Measurements from ENCODE around the gene PSAPL1.
A peak's percentile ranks its signal among the peaks of the same experiment; 100 is the strongest.

Gene PSAPL1

DNA sequence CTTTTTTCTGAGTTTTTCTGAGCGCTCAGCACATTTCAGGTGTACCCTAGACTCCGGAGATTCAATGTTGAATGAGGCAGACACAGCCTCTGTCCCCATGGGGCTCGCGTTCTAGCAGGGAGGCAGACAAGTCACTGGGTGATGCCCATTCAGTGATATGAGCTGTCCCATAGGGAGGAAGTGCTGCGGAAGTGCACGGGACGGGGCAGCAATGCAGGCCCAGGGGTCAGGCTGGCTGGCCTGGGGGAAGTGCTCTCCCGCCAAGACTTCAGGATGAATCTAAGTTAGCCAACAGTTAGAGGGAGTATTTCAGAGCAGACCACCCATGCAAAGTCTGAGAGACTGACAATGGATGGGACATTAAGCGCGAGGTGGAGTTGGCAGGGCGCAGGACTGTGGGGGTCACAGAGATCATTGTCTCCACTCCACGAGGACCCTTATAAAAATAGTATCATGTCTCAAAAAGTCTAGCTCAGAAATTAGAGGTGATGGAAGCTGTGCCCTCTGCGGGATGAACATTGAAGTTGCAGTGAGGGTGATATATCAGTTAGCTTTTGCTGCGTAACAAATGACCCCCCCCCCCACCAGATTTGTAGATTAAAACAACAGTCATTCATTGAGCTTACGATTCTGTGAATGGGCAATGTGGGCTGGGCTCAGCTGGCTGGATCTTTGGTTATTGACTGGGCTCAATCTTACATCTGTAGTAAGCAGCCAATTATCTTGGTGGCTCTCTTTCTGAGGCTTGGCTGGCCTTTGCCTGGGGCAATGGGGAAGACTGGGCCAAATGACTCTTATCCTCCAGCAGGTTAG is 16.4 kb downstream of the PSAPL1 start:
- DNase-seq = no peak

DNA sequence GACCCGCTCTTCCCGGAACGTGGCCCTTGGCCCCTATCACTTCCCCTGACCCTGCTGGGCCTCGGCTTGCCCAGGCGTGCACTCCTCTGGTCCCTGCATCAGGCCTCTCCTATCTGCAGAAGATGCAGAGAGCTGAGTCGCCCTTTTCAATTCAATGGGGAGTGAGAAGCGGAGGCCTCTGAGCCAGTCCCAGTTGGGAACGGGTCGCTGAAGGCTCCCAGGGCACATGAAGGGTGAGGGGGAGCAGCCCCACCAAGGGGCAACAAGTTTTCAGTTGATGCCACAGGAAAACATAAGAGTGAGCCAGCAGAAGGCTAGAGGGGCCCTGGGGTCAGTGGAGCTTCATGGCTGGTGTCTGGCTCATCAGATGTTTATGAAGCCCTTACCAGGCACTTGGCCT is 17.1 kb downstream of the PSAPL1 start:
- no peak for DNase-seq

- DNase-seq = no peak
These were observed 17.8 kb downstream of the PSAPL1 start for GRCh38 chr4:7416745-7417432.

- DNase-seq = no peak
These were observed 18.6 kb downstream of the PSAPL1 start for GRCh38 chr4:7415927-7416686.

DNA sequence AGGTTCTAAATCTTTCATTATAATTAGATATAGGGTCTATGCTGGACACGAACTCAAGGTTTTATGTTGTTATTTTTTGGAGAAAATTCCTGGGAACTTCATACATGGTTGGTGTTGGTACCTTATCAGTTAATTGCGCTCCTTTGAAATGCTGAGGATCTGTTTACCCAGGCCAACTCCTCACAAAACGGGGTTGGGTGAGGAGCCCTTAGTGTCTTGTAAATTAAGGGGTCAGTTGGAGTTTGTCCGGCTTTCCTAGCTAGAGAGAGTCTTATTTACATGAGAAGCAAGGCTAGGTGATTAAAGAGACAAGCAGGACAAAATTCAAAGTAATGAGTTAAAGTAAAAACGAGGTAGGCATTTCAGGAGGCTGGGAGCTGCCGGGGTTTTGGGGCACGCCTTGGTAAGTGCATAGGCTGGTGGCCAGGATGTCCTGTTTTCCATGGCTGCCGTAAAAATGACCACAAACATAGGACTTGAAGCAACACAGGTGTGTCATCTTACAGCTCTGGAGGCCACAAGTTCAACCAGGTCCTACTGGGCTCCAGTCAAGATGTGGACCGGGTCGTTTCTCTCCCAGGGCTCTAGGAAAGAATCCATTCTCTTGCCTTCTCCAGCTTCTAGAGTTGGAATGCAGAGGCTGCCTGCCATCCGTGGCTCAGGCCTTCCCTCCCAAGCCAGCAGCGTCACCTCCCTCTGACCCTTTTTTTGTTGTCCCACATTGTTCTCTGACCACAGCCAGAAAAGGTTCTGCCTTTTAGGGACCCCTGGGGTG is 19.8 kb downstream of the PSAPL1 start:
- DNase-seq = no peak

DNA sequence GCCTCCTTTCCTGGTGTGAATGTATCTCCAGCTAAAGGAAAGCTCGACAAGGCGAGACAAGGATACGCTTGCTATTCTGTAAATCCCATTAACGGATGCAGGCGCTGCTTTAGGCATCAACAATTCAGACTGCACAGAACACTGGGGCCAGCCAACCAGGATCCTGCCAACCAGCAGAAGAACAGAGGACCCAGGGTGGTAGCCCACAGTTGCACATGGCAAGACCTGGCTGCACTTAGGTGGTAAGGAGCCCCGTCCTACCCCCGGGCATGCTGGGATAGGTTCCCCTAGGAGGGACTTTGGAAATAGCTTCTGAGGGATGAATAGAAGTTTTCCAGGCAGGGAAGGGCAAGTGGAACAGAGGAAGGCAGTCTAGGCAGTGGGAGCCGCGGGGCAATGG is 20.7 kb downstream of the PSAPL1 start:
- DNase-seq = no peak

- DNase-seq = no peak
These were observed 22.2 kb downstream of the PSAPL1 start for GRCh38 chr4:7412554-7412912.

DNA sequence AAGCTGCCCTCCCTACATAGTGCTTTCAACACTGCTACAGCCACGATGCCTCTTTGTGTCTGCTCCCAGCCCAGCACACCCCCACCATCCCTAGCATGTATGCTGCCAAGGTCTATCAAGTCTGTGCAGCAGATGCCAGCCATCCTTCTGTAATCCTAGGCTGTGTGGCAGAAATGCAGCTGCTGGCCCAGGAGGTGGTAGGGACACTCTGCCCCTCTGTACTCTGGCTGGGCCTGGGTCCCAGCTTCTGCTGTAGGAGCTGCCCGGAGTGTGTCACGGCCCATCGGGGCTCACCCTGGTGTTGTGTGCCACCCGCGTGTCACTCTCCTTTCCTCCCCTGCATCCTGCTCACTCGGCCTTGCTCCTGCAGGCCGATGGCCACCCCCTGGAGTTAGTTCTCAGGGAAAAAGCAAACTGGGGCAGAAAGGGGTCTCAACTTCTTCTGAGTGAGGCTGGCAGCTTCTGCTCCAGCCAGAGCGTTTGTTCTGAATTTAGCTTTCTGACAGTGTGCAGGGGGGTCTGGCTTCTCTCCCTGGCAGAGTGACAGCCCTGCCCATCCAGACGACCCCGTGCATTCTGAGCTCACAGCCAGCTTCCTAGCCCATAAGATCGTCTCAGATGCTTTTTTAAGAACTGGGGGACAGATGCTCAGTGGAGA is 22.7 kb downstream of the PSAPL1 start:
- no peak for DNase-seq

GRCh38 chr4:7411491-7411890 is 23.2 kb downstream of the PSAPL1 start:
- no peak for DNase-seq

DNA sequence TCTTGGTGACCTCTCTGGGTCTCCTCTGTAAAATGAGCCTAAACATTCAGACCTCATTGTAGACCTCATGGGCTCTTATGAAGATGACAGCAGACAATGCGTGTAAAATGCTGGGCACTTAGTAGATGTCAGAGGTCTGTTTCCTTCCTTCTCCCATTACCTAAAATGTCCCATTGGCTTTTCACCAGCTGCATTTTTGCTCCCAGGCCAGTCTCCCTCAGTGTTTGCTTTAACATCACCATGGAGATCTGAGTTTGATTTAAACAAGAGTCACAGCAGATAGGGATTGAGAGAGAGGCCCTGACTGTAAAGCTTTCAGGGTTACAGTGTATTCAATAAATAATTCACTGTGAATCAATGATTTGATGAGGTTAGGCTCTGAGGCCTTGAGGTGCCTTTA is 24.3 kb downstream of the PSAPL1 start:
- no peak for DNase-seq

DNA sequence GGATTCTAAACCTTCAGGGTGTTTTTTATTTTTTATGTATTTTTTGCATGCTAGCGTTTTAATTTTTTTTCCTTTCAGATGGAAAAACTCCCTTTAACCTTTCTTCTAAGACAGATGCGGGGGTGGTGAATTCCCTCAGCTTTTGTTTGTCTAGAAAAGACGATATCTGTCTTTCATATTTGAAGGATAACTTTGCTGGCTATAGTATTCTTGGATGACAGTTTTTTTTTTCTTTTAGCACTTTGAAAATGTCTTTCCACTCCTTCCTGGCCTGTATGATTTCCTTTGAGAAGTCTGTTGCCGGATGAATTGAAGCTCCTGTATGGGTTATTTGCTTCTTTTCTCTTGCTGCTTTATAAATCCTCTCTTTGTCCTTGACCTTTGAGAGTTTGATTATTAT is 26.6 kb downstream of the PSAPL1 start:
- DNase-seq = no peak

DNA sequence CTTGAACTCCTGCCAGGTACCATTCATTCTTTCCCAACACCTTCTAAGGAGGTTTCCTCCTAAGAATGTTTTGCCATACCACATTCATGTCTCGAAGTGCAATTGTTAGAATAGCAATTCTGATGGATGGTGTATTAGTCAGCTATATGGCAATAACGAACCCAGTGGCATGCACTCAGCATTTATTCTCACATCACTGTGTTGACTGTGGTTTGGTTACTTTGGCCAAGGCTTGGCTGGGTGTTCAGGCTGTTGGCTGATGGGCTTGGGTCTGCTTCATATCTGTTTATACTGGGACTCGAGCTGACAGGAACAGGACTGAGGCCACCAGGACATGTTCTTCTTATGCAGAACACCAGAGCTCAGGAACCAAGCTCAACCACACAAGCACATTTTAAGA is 31.7 kb downstream of the PSAPL1 start:
- DNase-seq = no peak

DNA sequence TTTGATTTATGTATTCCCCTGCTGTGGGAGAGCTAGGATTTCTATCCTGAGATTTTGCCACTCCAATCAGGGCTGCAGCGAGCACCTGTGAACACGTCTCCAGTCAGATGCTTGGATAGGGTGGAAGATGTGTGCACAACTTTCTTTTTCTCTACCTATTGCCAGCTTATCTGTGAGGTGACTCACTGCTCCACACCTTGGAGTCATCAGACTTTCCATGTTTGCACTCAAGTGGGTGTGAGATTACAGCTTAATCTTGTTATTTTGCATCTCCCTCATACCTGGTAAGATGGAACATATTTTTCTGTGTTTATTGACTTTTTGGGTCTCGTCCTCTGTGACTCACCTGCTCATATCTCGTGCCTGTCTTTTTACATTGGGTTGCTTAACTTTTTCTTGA is 32.2 kb downstream of the PSAPL1 start:
- DNase-seq = no peak

GRCh38 chr4:7400671-7401298 is 33.9 kb downstream of the PSAPL1 start:
- no peak for DNase-seq

- no peak for DNase-seq
These were observed 35.1 kb downstream of the PSAPL1 start for GRCh38 chr4:7399440-7400234.

DNA sequence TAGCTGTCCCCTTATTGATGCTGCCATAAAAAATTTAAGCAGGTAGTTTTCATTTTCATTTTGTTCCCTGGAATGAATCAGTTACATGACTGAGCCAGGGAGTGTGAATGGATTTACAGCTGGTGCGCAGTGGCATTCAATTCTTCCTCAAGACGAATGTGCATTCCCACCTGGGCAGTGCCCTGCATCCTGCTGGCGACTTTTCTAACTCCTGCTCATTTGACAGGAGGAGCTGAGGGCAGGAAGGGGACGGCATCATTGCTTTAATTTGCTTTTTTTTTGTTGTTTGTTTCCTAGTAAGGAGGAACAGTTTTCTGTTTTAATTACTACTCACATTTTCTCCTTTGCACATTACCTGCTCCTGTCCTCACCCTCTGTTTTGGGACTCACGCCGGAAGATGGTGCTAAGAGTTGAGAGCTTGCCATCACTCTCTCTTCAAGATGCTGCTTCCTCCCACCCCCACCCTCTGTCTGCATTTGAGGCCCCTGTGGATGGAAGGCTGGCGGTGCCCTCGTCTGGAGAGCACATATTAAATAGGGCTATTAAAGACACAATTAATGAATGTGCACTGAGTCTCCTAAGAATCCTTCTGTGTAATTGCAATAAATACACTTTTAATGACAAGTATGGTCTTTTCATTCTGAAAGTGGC is 35.8 kb downstream of the PSAPL1 start:
- DNase-seq = no peak

- peak in 3 of 4 experiments; percentile 26 to 34 (median 27) for DNase-seq
These were observed 36.7 kb downstream of the PSAPL1 start for GRCh38 chr4:7398104-7398423.

DNA sequence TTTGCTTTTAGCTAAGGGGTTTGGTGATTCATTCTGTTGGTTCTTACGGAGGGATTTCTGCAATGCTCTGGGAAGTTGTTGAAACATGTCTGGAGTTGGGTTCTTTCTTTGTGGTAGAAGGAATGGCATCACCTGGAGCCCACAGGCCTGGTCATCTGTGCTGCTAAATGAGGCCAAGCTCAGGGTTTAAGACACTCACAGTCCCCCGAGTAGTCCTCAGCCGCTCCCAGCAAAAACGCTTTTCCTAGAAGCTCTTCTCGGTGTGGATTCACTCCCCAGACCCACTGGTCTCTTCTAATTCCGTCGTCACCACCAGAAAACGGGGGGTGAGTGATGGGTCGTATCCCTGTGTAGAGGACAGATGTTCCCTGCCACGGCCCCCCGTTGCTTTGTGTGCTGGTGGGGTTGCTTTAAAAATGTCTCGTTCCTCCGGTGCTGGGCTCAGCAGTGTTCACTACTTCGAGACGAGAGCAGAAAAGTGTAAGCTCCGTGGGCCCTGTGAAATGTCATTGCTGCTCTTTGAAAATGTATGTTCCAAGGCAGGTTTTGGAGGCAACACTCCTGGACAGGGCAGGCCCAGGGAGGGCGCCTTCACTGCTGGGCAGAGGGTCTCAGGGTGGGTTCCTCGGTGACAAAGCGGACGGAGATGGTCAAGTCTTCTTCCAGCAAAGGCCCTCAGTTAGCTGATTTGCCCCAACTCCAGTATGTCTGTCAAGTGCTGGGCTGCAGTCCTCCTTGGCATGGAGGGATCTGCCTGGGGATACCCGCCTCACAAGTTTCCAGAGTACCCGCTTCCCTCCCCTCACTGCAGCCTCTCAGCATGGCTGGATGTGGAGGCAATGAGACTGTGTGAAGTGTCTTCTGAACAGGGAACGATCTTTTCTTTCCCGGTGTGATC is 37.3 kb downstream of the PSAPL1 start:
- DNase-seq = no peak

DNA sequence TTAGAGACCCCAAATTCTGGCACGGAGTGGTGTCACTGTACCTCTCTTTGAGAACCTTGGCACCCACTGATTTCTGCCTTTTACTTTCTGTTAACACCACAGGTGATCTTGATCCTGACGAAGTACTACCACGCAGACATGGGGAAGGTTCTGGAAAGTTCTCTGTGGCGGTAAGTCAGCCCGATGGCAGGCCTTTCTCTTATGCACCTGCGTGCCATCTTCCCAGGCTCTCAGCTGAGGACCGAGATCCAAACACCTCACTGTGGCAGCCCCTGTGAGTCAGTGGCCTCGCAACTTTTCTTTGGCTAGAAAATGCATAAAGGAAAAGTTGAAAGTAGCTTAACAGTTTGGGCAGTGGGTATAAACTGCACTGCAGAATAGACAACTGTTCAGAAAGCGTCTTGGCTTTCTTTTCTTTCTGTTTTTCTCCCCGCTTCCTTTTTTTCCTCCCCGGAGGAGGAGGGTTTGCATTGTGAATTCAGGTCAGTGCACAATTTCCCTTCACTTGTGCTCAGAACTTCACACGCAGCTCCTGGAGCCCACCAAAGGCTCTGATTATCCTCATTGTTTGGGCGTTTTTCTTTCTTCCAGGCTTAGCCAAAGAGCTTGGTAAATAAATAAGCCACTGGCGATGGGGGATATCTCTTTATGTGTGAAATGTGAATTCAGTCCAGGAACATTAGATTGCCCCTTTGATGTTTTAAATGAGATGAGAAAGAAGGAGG is 38.4 kb downstream of the PSAPL1 start:
- DNase-seq = no peak

Data from suppressor macrophage (primary cell).